Neural progenitor cell (in vitro differentiated cells): Measurements from ENCODE around the gene NUP210. TPM values are rescaled to one million over a fixed set of nuclear protein-coding genes. Genes with fewer than 3 reads are reported as not detected.

ENCODE experiments used
- DNase-seq: peaks from one replicate; pipeline ENCODE4 v3.0.0-alpha.2; 2016; ENCODE audit warnings: low spot score
- H2AFZ ChIP-seq: fragments of 200-600 bp; sonication (generic); replicated peaks from 2 replicates; pipeline ENCODE4 v1.6.1; 2016; ENCODE audit warnings: antibody characterized with exemption
- H3F3A ChIP-seq: fragments of 200-600 bp; sonication (generic); 2 replicates; pipeline ENCODE4 v1.6.1; 2016; ENCODE audit warnings: antibody characterized with exemption, low read depth
- H3K27ac ChIP-seq: fragments of 200-600 bp; sonication (generic); 2 replicates; pipeline ENCODE4 v1.5.1; 2016; ENCODE audit warnings: mild to moderate bottlenecking
- H3K27me3 ChIP-seq: fragments of 200-600 bp; sonication (generic); 2 replicates; pipeline ENCODE4 v1.6.1; 2016; ENCODE audit warnings: mild to moderate bottlenecking, moderate library complexity
- H3K36me3 ChIP-seq: fragments of 200-600 bp; sonication (generic); 2 replicates; pipeline ENCODE4 v1.5.1; 2016
- H3K4me1 ChIP-seq: fragments of 200-600 bp; sonication (generic); 2 replicates; pipeline ENCODE4 v1.6.1; 2016; ENCODE audit warnings: mixed run types
- H3K4me2 ChIP-seq: fragments of 200-600 bp; sonication (generic); 2 replicates; pipeline ENCODE4 v1.6.1; 2016
- H3K4me3 ChIP-seq: fragments of 200-600 bp; sonication (generic); 2 replicates; pipeline ENCODE4 v1.5.1; 2016
- H3K79me2 ChIP-seq: fragments of 200-600 bp; sonication (generic); 2 replicates; pipeline ENCODE4 v1.6.1; 2016; ENCODE audit warnings: low read depth
- H3K9ac ChIP-seq: fragments of 200-600 bp; sonication (generic); 2 replicates; pipeline ENCODE4 v1.6.1; 2016
- H3K9me3 ChIP-seq: fragments of 200-600 bp; sonication (generic); 2 replicates; pipeline ENCODE4 v1.5.1; 2016; ENCODE audit warnings: low read depth
- H4K20me1 ChIP-seq: fragments of 200-600 bp; sonication (generic); 2 replicates; pipeline ENCODE4 v1.6.1; 2016; ENCODE audit warnings: low read depth
- H3K27ac Mint-ChIP-seq: 3 replicates; pipeline ENCODE4 v1.8.0; 2021; ENCODE audit warnings: mixed read lengths
- H3K27me3 Mint-ChIP-seq: 2 replicates; pipeline ENCODE4 v1.8.0; 2022; ENCODE audit warnings: low read depth, mild to moderate bottlenecking, inconsistent platforms, moderate library complexity, mixed read lengths; ENCODE audit not compliant: insufficient read depth
- H3K36me3 Mint-ChIP-seq: 3 replicates; pipeline ENCODE4 v1.8.0; 2021; ENCODE audit warnings: mixed read lengths
- H3K4me1 Mint-ChIP-seq: 3 replicates; pipeline ENCODE4 v1.8.0; 2021; ENCODE audit warnings: mixed read lengths
- H3K4me3 Mint-ChIP-seq: 3 replicates; pipeline ENCODE4 v1.8.0; 2021; ENCODE audit warnings: mild to moderate bottlenecking, moderate library complexity, mixed read lengths
- H3K9me3 Mint-ChIP-seq: 3 replicates; pipeline ENCODE4 v1.8.0; 2020; ENCODE audit warnings: mixed read lengths
- CTCF ChIP-seq: fragments of 200-600 bp; sonication (generic); IDR thresholded peaks from 2 replicates; pipeline ENCODE4 v1.5.1; 2017; ENCODE audit warnings: antibody characterized with exemption, mild to moderate bottlenecking
- EZH2 ChIP-seq: fragments of 200-600 bp; sonication (generic); IDR thresholded peaks from 2 replicates; pipeline ENCODE4 v1.6.1; 2017; ENCODE audit warnings: antibody characterized with exemption, mild to moderate bottlenecking, moderate library complexity
- EZH2phosphoT487 ChIP-seq: fragments of 200-600 bp; sonication (generic); IDR thresholded peaks from 2 replicates; pipeline ENCODE4 v1.6.1; 2017; ENCODE audit warnings: antibody characterized with exemption
- total RNA-seq: library from RNA; depleted of rRNA; stranded (reverse); fragments of >200 nt; gene quantifications from 2 replicates; pipeline ENCODE4 v1.2.3, GENCODE V29; 2015; ENCODE audit warnings: low replicate concordance

The NUP210 gene
- total RNA-seq, 1 donor from 2014 or later = 37.1 TPM

- no peak for DNase-seq
- Histone ChIP-seq H3K36me3 (no peaks in the 10 kb centered on the region), H4K20me1 (no peaks in the 10 kb centered on the region), H3K27me3 (no peaks in the 10 kb centered on the region), H2AFZ (no peak overlapping the region), H3K9me3 (no peaks in the 10 kb centered on the region), H3K4me2 (no peak overlapping the region), H3F3A (peaks cover 20% of the 10 kb centered on the region), H3K27ac (no peak overlapping the region), H3K4me1 (peaks cover 23% of the 10 kb centered on the region), H3K79me2 (no peaks in the 10 kb centered on the region), H3K4me3 (no peak overlapping the region), H3K9ac (no peak overlapping the region)
- peaks cover 6% of the 10 kb centered on the region for H3K27me3 Mint-ChIP-seq
- no peak for TF ChIP-seq EZH2phosphoT487
- no peak for TF ChIP-seq EZH2
- TF ChIP-seq CTCF = no peak
- peaks cover 41% of the 10 kb centered on the region for H3K4me1 Mint-ChIP-seq
- no peaks in the 10 kb centered on the region for H3K9me3 Mint-ChIP-seq
- no peaks in the 10 kb centered on the region for H3K36me3 Mint-ChIP-seq
- no peak overlapping the region for H3K4me3 Mint-ChIP-seq
- no peak overlapping the region for H3K27ac Mint-ChIP-seq
Measured at GRCh38 chr3:13299531-13300155, 120.5 kb downstream of the NUP210 start.

- H3K9me3 Mint-ChIP-seq = no peaks in the 10 kb centered on the region
- no peak for DNase-seq
- no peaks in the 10 kb centered on the region for H3K27me3 ChIP-seq
- peaks cover 23% of the 10 kb centered on the region for H3K4me1 ChIP-seq
- peaks cover 38% of the 10 kb centered on the region for H3K4me1 Mint-ChIP-seq
- no peak overlapping the region for H3K4me2 ChIP-seq
- H2AFZ ChIP-seq = peak overlapping the region; percentile 69
- no peaks in the 10 kb centered on the region for H3K79me2 ChIP-seq
- H3K27me3 Mint-ChIP-seq = peaks cover 6% of the 10 kb centered on the region
- no peak overlapping the region for H3K4me3 ChIP-seq
- H3K36me3 Mint-ChIP-seq = no peaks in the 10 kb centered on the region
- no peak overlapping the region for H3K4me3 Mint-ChIP-seq
- no peak overlapping the region for H3K27ac Mint-ChIP-seq
- H3K9me3 ChIP-seq = no peaks in the 10 kb centered on the region
- no peak overlapping the region for H3K27ac ChIP-seq
- H3F3A ChIP-seq = peaks cover 16% of the 10 kb centered on the region
- no peak overlapping the region for H3K9ac ChIP-seq
- H3K36me3 ChIP-seq = no peaks in the 10 kb centered on the region
- TF ChIP-seq EZH2 = no peak
- no peak for TF ChIP-seq EZH2phosphoT487
- TF ChIP-seq CTCF = no peak
- no peaks in the 10 kb centered on the region for H4K20me1 ChIP-seq
Measured at GRCh38 chr3:13296662-13297061, 123.5 kb downstream of the NUP210 start.

- no peaks in the 10 kb centered on the region for H3K79me2 ChIP-seq
- H3K9me3 ChIP-seq = no peaks in the 10 kb centered on the region
- no peak for DNase-seq
- H3K27me3 Mint-ChIP-seq = no peaks in the 10 kb centered on the region
- H3K4me1 Mint-ChIP-seq = peaks cover 23% of the 10 kb centered on the region
- H3K4me2 ChIP-seq = no peak overlapping the region
- no peaks in the 10 kb centered on the region for H4K20me1 ChIP-seq
- TF ChIP-seq EZH2phosphoT487 (no peak), EZH2 (no peak), CTCF (no peak)
- H3K27me3 ChIP-seq = no peaks in the 10 kb centered on the region
- H3K36me3 Mint-ChIP-seq = no peaks in the 10 kb centered on the region
- H3K4me3 ChIP-seq = no peak overlapping the region
- H3K27ac ChIP-seq = no peak overlapping the region
- H3F3A ChIP-seq = peaks cover 5% of the 10 kb centered on the region
- peaks cover 15% of the 10 kb centered on the region for H3K4me1 ChIP-seq
- H3K9me3 Mint-ChIP-seq = no peaks in the 10 kb centered on the region
- H3K9ac ChIP-seq = no peak overlapping the region
- H2AFZ ChIP-seq = no peak overlapping the region
- no peaks in the 10 kb centered on the region for H3K36me3 ChIP-seq
- peak overlapping the region; percentile 8 for H3K27ac Mint-ChIP-seq
- no peak overlapping the region for H3K4me3 Mint-ChIP-seq
Measured at GRCh38 chr3:13294442-13295351, 125.4 kb downstream of the NUP210 start.
